Endothelial cell of umbilical vein (primary cell): ENCODE measurements around the gene C1orf146. TPM values are rescaled to one million over a fixed set of nuclear protein-coding genes. Genes with fewer than 3 reads are reported as not detected.

ENCODE experiments used
- BruUV-seq: library from RNA; stranded (reverse); fragments of 400-500 nt; replicated peaks from 2 replicates; lab custom pipeline; 2021; lab: Mats Ljungman, UMichigan
- CTCF ChIA-PET: fragments of 300-600, 350-600 bp; sonication (Branson Sonifier 250); formaldehyde crosslinking; loops from one replicate; lab custom pipeline; 2021; ENCODE audit warnings: antibody characterized with exemption, inconsistent platforms; lab: Charles Lee
- POLR2A ChIA-PET: fragments of 300-600, 350-600 bp; sonication (Branson Sonifier 250); formaldehyde crosslinking; loops from one replicate; lab custom pipeline; 2021; ENCODE audit warnings: antibody characterized with exemption, inconsistent platforms; lab: Charles Lee
- DNase-seq: peaks from one replicate; pipeline ENCODE4 v3.0.0-alpha.2; 2011; ENCODE audit warnings: low read depth, low spot score
- FAIRE-seq: peaks from 2 replicates; lab custom pipeline; 2011; peaks lifted over from hg19 to GRCh38; lab: Jason Lieb, UNC
- H2AFZ ChIP-seq: 2 replicates; pipeline ENCODE4 v1.6.0; 2012; ENCODE audit warnings: low read depth, low read length, control low read depth, inconsistent platforms
- H3K27ac ChIP-seq: 2 replicates; pipeline ENCODE4 v1.5.1; 2011; ENCODE audit warnings: low read depth, mild to moderate bottlenecking, control low read depth, low read length, moderate library complexity; ENCODE audit not compliant: insufficient read depth
- H3K27me3 ChIP-seq, 2 experiments: 2 replicates each; pipeline versions ENCODE4 v1.6.0 to v1.6.1; 2011; ENCODE audit warnings: low read length in 2 of 2, mixed read lengths in 1 of 2; ENCODE audit not compliant: control insufficient read depth in 2 of 2, insufficient read depth in 2 of 2
- H3K36me3 ChIP-seq, 2 experiments: 2 replicates in 1 of 2; 3 replicates in 1 of 2; pipeline ENCODE4 v1.5.1; 2011; ENCODE audit warnings: low read length in 2 of 2, mild to moderate bottlenecking in 1 of 2, moderate library complexity in 1 of 2; ENCODE audit not compliant: control insufficient read depth in 2 of 2, insufficient read depth in 2 of 2; ENCODE audit errors: extremely low read depth in 1 of 2
- H3K4me1 ChIP-seq: 3 replicates; pipeline ENCODE4 v1.5.1; 2011; ENCODE audit warnings: mild to moderate bottlenecking, low read length; ENCODE audit not compliant: control insufficient read depth, insufficient read depth; ENCODE audit errors: extremely low read depth
- H3K4me2 ChIP-seq: 2 replicates; pipeline ENCODE4 v1.6.1; 2011; ENCODE audit warnings: low read length, control low read depth, mixed read lengths; ENCODE audit not compliant: insufficient read depth
- H3K4me3 ChIP-seq, 3 experiments: fragments of 200-600 bp in 1 of 3; sonication (generic), shearing (Covaris generic) in 1 of 3; replicated peaks in 1 of 3; 2 replicates each; pipeline ENCODE4 v1.5.1; 2011 to 2016; ENCODE audit warnings: control low read depth in 3 of 3, low read length in 3 of 3, mild to moderate bottlenecking in 2 of 3, inconsistent platforms in 1 of 3, low read depth in 1 of 3, moderate library complexity in 1 of 3; ENCODE audit not compliant: insufficient read depth in 1 of 3
- H3K79me2 ChIP-seq: 2 replicates; pipeline ENCODE4 v1.6.0; 2012; ENCODE audit warnings: low read length, inconsistent platforms; ENCODE audit not compliant: control insufficient read depth, insufficient read depth
- H3K9ac ChIP-seq: replicated peaks from 2 replicates; pipeline ENCODE3; 2011; ENCODE audit warnings: low read length, control low read depth; ENCODE audit not compliant: insufficient read depth; ENCODE audit errors: extremely low read depth
- H3K9me1 ChIP-seq: replicated peaks from 3 replicates; pipeline ENCODE4 v1.6.0; 2011; ENCODE audit warnings: mild to moderate bottlenecking, low read length; ENCODE audit not compliant: control insufficient read depth, insufficient read depth; ENCODE audit errors: extremely low read depth
- H3K9me3 ChIP-seq: replicated peaks from 2 replicates; pipeline ENCODE4 v1.5.1; 2012; ENCODE audit warnings: low read length, inconsistent platforms; ENCODE audit not compliant: control insufficient read depth, insufficient read depth
- H4K20me1 ChIP-seq: replicated peaks from 2 replicates; pipeline ENCODE3; 2011; ENCODE audit warnings: mild to moderate bottlenecking, low read length; ENCODE audit not compliant: control insufficient read depth, insufficient read depth; ENCODE audit errors: extremely low read depth
- EZH2 ChIP-seq: IDR thresholded peaks from 2 replicates; pipeline ENCODE4 v1.6.1; 2012; ENCODE audit warnings: borderline replicate concordance, low read depth, mild to moderate bottlenecking, moderate library complexity, low read length, inconsistent platforms; ENCODE audit not compliant: severe bottlenecking
- FOS ChIP-seq: IDR thresholded peaks from 2 replicates; pipeline ENCODE4 v1.6.1; 2011; ENCODE audit warnings: mild to moderate bottlenecking, low read length, moderate library complexity, borderline replicate concordance; ENCODE audit not compliant: insufficient read depth
- GATA2 ChIP-seq: IDR thresholded peaks from 2 replicates; pipeline ENCODE4 v1.7.0; 2011; ENCODE audit warnings: low read depth, mild to moderate bottlenecking, moderate library complexity, mixed read lengths, low read length; ENCODE audit not compliant: insufficient read length, insufficient read depth
- JUN ChIP-seq: IDR thresholded peaks from 2 replicates; pipeline ENCODE4 v1.6.1; 2011; ENCODE audit warnings: borderline replicate concordance, low read depth; ENCODE audit not compliant: insufficient read length, insufficient read depth
- MAX ChIP-seq: IDR thresholded peaks from 2 replicates; pipeline ENCODE4 v1.6.1; 2011; ENCODE audit not compliant: insufficient read depth, insufficient read length
- MYC ChIP-seq: IDR thresholded peaks from one replicate; pipeline ENCODE4 v1.6.1; 2011; ENCODE audit warnings: mild to moderate bottlenecking, low read depth, low read length
- POLR2A ChIP-seq: IDR thresholded peaks from 2 replicates; pipeline ENCODE4 v1.6.1; 2012; ENCODE audit warnings: low read depth, mild to moderate bottlenecking, control low read depth, low read length
- POLR2AphosphoS5 ChIP-seq: IDR thresholded peaks from 2 replicates; pipeline ENCODE4 v1.6.1; 2012; ENCODE audit warnings: low read depth, mild to moderate bottlenecking, control low read depth, low read length, moderate library complexity; ENCODE audit not compliant: insufficient read depth
- dilution Hi-C: fragments of 300-500 bp; cut with MboI; formaldehyde crosslinking; loops from one replicate; pipeline ENCODE4 v1.15.0; 2019; ENCODE audit warnings: low sequenced_read_pairs; ENCODE audit not compliant: extremely low pct_ligation_motif_present
- intact Hi-C: fragments of 100-400 bp; cut with micrococcal nuclease; formaldehyde crosslinking; loops from one replicate; pipeline ENCODE4 v1.10.0; 2022
- polyA plus RNA-seq, 4 experiments: library from polyadenylated mRNA; depleted of rRNA in 3 of 4; stranded (reverse) in 3 of 4; unstranded in 1 of 4; fragments of >200 nt; gene quantifications; 2 replicates each; pipeline versions ENCODE4 v1.2.1 to v1.2.3, GENCODE V29; 2011 to 2012; ENCODE audit warnings: missing spikeins in 1 of 4
- total RNA-seq: library from RNA; stranded (reverse); gene quantifications from 2 replicates; pipeline ENCODE4 v1.2.3, GENCODE V29; 2021
- TF ChIP-seq, protein P1 (sequence below), 2 donors: IDR thresholded peaks; 1 replicate in 1 of 2; 2 replicates in 1 of 2; pipeline ENCODE4 v1.5.1; 2011; ENCODE audit warnings: low read length in 2 of 2, mild to moderate bottlenecking in 2 of 2, moderate library complexity in 2 of 2, control low read depth in 1 of 2, inconsistent platforms in 1 of 2, low read depth in 1 of 2; ENCODE audit not compliant: insufficient read depth in 1 of 2; ENCODE audit errors: extremely low read depth in 1 of 2

C1orf146 gene
- total and polyA plus RNA-seq, 2 donors (not counting 3 experiments of a cell fraction or from before 2014, with no cell fraction given), result not detected

GRCh38 chr1:92219028-92219427 is 1.3 kb downstream of the C1orf146 start:
- Histone ChIP-seq H3K9me1 (no peaks in the 10 kb centered on the region), H3K4me2 (no peak overlapping the region), H3K36me3 (no peaks in the 10 kb centered on the region), H3K4me3 (no peak overlapping the region), H3K27ac (no peak overlapping the region), H2AFZ (no peak overlapping the region), H3K79me2 (no peaks in the 10 kb centered on the region), H4K20me1 (no peaks in the 10 kb centered on the region), H3K4me1 (no peaks in the 10 kb centered on the region), H3K27me3 (no peaks in the 10 kb centered on the region), H3K9me3 (no peaks in the 10 kb centered on the region), H3K9ac (no peak overlapping the region)
- POLR2A ChIA-PET, result no interaction called here
- CTCF ChIA-PET, result interaction anchor here (1.1 kb wide), 1 partner anchor 72 kb away, joined by 4 read pairs; no protein-coding TSS in a partner anchor
- intact Hi-C loops, result no loop called here
- TF ChIP-seq POLR2A (no peak), FOS (no peak), JUN (no peak), GATA2 (no peak), MAX (no peak), EZH2 (no peak), POLR2AphosphoS5 (no peak), MYC (no peak)
- TF ChIP-seq, protein P1, sequence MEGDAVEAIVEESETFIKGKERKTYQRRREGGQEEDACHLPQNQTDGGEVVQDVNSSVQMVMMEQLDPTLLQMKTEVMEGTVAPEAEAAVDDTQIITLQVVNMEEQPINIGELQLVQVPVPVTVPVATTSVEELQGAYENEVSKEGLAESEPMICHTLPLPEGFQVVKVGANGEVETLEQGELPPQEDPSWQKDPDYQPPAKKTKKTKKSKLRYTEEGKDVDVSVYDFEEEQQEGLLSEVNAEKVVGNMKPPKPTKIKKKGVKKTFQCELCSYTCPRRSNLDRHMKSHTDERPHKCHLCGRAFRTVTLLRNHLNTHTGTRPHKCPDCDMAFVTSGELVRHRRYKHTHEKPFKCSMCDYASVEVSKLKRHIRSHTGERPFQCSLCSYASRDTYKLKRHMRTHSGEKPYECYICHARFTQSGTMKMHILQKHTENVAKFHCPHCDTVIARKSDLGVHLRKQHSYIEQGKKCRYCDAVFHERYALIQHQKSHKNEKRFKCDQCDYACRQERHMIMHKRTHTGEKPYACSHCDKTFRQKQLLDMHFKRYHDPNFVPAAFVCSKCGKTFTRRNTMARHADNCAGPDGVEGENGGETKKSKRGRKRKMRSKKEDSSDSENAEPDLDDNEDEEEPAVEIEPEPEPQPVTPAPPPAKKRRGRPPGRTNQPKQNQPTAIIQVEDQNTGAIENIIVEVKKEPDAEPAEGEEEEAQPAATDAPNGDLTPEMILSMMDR (IDR thresholded peaks at IDR 0.05; ENCODE audit: extremely low read depth in 1 of 2, insufficient read depth in 1 of 2, low read depth in 1 of 2, low read length in 2 of 2), result no peak
- dilution Hi-C loops, result no loop called here
- FAIRE-seq, result no peak
- DNase-seq, result no peak
- BruUV-seq, result no TSS peak
